Measurements from ENCODE around the gene RFC5. TPM values are rescaled to one million over a fixed set of nuclear protein-coding genes. Genes with fewer than 3 reads are reported as not detected.
A peak's percentile ranks its signal among the peaks of the same experiment; 100 is the strongest.

RFC5 gene
- 51.4 and 66.2 TPM in 2 replicates for total RNA-seq (2016; rRNA removed; fragmentation: Illumina TruSeq; extraction: Trizol)
- total RNA-seq (2016; cell fraction: cytosol; rRNA removed; fragmentation: Illumina TruSeq; extraction: Trizol; ENCODE audit: low read depth) = 22.7 and 23.4 TPM in 2 replicates
- total RNA-seq (2016; cell fraction: insoluble cytoplasmic fraction; rRNA removed; fragmentation: Illumina TruSeq; extraction: Trizol) = 53.2 and 65.5 TPM in 2 replicates
- 26.8 and 27.2 TPM in 2 replicates for total RNA-seq (2016; cell fraction: membrane; rRNA removed; fragmentation: Illumina TruSeq; extraction: Trizol)
- 36.7 and 42.5 TPM in 2 replicates for total RNA-seq (2016; cell fraction: nucleus; rRNA removed; fragmentation: Illumina TruSeq; extraction: Trizol)
- polyA plus RNA-seq (2011; rRNA removed) = 12.1 and 16.8 TPM in 2 replicates
- 9.6 and 13.1 TPM in 2 replicates for polyA plus RNA-seq (2011; cell fraction: cytosol; rRNA removed)
- polyA plus RNA-seq (2011; cell fraction: nucleus; rRNA removed) = 14.0 and 22.1 TPM in 2 replicates
- polyA plus RNA-seq (2012) = 7.1 and 12.7 TPM in 2 replicates
- polyA plus RNA-seq (2016; cell fraction: cytosol; fragmentation: Illumina TruSeq; extraction: Trizol; ENCODE audit: low read depth) = 9.8 and 11.9 TPM in 2 replicates
- polyA plus RNA-seq (2016; cell fraction: insoluble cytoplasmic fraction; fragmentation: Illumina TruSeq; extraction: Trizol; ENCODE audit: low read depth) = 71.8 and 75.5 TPM in 2 replicates
- polyA plus RNA-seq (2016; cell fraction: membrane; fragmentation: Illumina TruSeq; extraction: Trizol; ENCODE audit: low read depth) = 18.4 and 19.2 TPM in 2 replicates
- polyA plus RNA-seq (2016; cell fraction: nucleus; fragmentation: Illumina TruSeq; extraction: Trizol; ENCODE audit: insufficient read depth, low read depth) = 57.5 and 58.7 TPM in 2 replicates
- polyA minus RNA-seq (2011; rRNA and poly(A)+ RNA removed; ENCODE audit: low replicate concordance) = 15.8 and 70.0 TPM in 2 replicates
- polyA minus RNA-seq (2011; cell fraction: cytosol; rRNA and poly(A)+ RNA removed) = 9.1 and 12.9 TPM in 2 replicates
- polyA minus RNA-seq (2011; cell fraction: nucleus; rRNA and poly(A)+ RNA removed) = 17.5 and 18.8 TPM in 2 replicates
- percentile 71 among the genes with signal in this experiment for Bru-seq, nascent RNA
- percentile 75 among the genes with signal in this experiment for BruChase-seq, experiment 1, labeled RNA remaining after a 6-hour chase
- BruChase-seq, experiment 2, labeled RNA remaining after a 2-hour chase = percentile 72 among the genes with signal in this experiment
- long read RNA-seq, experiment 1, transcript RFC5-204 (11 exons, 1,655 nt) = major isoform, 29 of 38 reads
- long read RNA-seq, experiment 1, partial matches to known transcripts = 2 of 38 reads
- long read RNA-seq, experiment 1, other reads (novel, unspliced or antisense) = 7 of 38 reads
- long read RNA-seq, experiment 2, transcript RFC5-204 (11 exons, 1,655 nt) = major isoform, 5 of 17 reads
- long read RNA-seq, experiment 2, partial matches to known transcripts = 0 of 17 reads
- long read RNA-seq, experiment 2, other reads (novel, unspliced or antisense) = 12 of 17 reads

GRCh38 chr12:118016424-118017264 is at the start of gene RFC5:
Gene RFC5, plus strand, starts transcription at chr12:118016703. Its CDS starts 125 bp downstream, at chr12:118016828.
- Histone ChIP-seq H3K4me2 (ENCODE audit: low read depth, low read length) (peak within 1 kb of the TSS; percentile 93), H3K4me3 (replicated peaks in 1 of 3; ENCODE audit: insufficient read depth in 1 of 3, low read depth in 2 of 3, low read length in 3 of 3) (peak within 1 kb of the TSS; percentile 72 to 90 (median 89)), H3K79me2 (ENCODE audit: insufficient read depth, low read length) (peaks cover 15% of the 10 kb centered on the region), H3K27ac (ENCODE audit: extremely low read length, insufficient read depth, low read length) (peak within 1 kb of the TSS; percentile 75), H3K9me3 (ENCODE audit: low read length) (no peaks in the 10 kb centered on the region), H3K27me3 (ENCODE audit: control insufficient read depth in 1 of 2, insufficient read depth in 2 of 2, low read length in 2 of 2) (no peaks in the 10 kb centered on the region), H3K4me1 (ENCODE audit: insufficient read depth, low read length) (peaks cover 35% of the 10 kb centered on the region), H4K20me1 (ENCODE audit: insufficient read depth, low read length) (no peaks in the 10 kb centered on the region), H3K9ac (ENCODE audit: insufficient read depth, low read depth, low read length) (peak within 1 kb of the TSS; percentile 89), H2AFZ (ENCODE audit: low read length) (no peak within 1 kb of the TSS), H3K36me3 (replicated peaks in 1 of 2; ENCODE audit: control insufficient read depth in 1 of 2, insufficient read depth in 2 of 2, low read length in 2 of 2) (peaks cover 3 to 23% of the 10 kb centered on the region in 2 experiments; a peak in 4 of 5 replicates)
- WGBS (ENCODE audit: low lambda C conversion rate) = under 1% methylated on average over 18 of the region's 61 CpGs
- in situ Hi-C loops (cut with HindIII; ENCODE audit: extremely low pct_ligation_motif_present, low pct_unique_long_range_greater_than_20kb) (no loop called here), intact Hi-C loops (cut with micrococcal nuclease; ENCODE audit: unreplicated experiment) (loop anchor here (2.0 to 5.0 kb wide), 2 partner anchors 36 to 139 kb away; no protein-coding TSS in a partner anchor)
- ATAC-seq (peak; percentile 97), FAIRE-seq (peak; percentile 81), DNase-seq (ENCODE audit: low spot score) (peak; percentile 96)
- TSS peak; percentile 68 for BruUV-seq (replicated peaks)
- POLR2A ChIA-PET = interaction anchor here (0.8 to 1.4 kb wide), 2 partner anchors 12 to 121 kb away, joined by 3 to 5 read pairs; no protein-coding TSS in a partner anchor
- CTCF ChIA-PET (ENCODE audit: low intra/inter-chr PET ratio, low total read pairs) = no interaction called here
- TF ChIP-seq ZNF362 (CRISPR knock-in tag; IDR thresholded peaks at IDR 0.05; ENCODE audit: borderline replicate concordance) (no peak), ZNF619 (CRISPR knock-in tag; IDR thresholded peaks at IDR 0.05) (0 out of 2 replicates have a peak, but pooled peaks have one; percentile 41), PCBP2 (optimal IDR thresholded peaks at IDR 0.05; ENCODE audit: low read depth, low read length, poor library complexity, severe bottlenecking) (no peak), FLYWCH1 (CRISPR knock-in tag; IDR thresholded peaks at IDR 0.05) (no peak), DR1 (CRISPR knock-in tag; IDR thresholded peaks at IDR 0.05) (peak; percentile 79), ZNF264 (CRISPR knock-in tag; IDR thresholded peaks at IDR 0.05) (peak; percentile 63; the same call in 1 of the 2 replicates), TFE3 (CRISPR knock-in tag; IDR thresholded peaks at IDR 0.05) (peak; percentile 53; the same call in 1 of the 2 replicates), ETV5 (CRISPR knock-in tag; IDR thresholded peaks at IDR 0.05; ENCODE audit: borderline replicate concordance) (peak; percentile 72), POLR2G (IDR thresholded peaks at IDR 0.05; ENCODE audit: low read depth, low read length) (peak; percentile 81), FOXA1 (IDR thresholded peaks at IDR 0.05) (no peak), FOXA1 (CRISPR knock-in tag; IDR thresholded peaks at IDR 0.05) (peak; percentile 19; the same call in 1 of the 2 replicates), BHLHE40 (IDR thresholded peaks at IDR 0.05; ENCODE audit: low read length) (no peak), JDP2 (CRISPR knock-in tag; IDR thresholded peaks at IDR 0.05; ENCODE audit: borderline replicate concordance) (no peak), ZBTB7A (CRISPR knock-in tag; IDR thresholded peaks at IDR 0.05) (0 out of 2 replicates have a peak, but pooled peaks have one; percentile 50), NAIF1 (CRISPR knock-in tag; IDR thresholded peaks at IDR 0.05; ENCODE audit: borderline replicate concordance) (no peak), PLRG1 (conservative IDR thresholded peaks at IDR 0.05) (no peak)
